SK-N-SH (cell line): ENCODE results near the gene CFAP210.

ENCODE experiments used
- CTCF ChIP-seq: fragments of 200-600 bp; sonication (generic); IDR thresholded peaks from 2 replicates; pipeline ENCODE4 v1.6.1; 2017; ENCODE audit warnings: antibody characterized with exemption, mild to moderate bottlenecking, moderate library complexity
- FOSL2 ChIP-seq: IDR thresholded peaks from 2 replicates; pipeline ENCODE4 v1.4.0; 2012; ENCODE audit warnings: low read depth, mild to moderate bottlenecking, moderate library complexity, borderline replicate concordance
- MAX ChIP-seq: IDR thresholded peaks from 2 replicates; pipeline ENCODE4 v1.4.0; 2012; ENCODE audit warnings: low read depth
- NFIC ChIP-seq: IDR thresholded peaks from 2 replicates; pipeline ENCODE4 v1.4.0; 2012; ENCODE audit warnings: borderline replicate concordance
- NRF1 ChIP-seq: IDR thresholded peaks from 2 replicates; pipeline ENCODE4 v1.6.1; 2012; ENCODE audit warnings: low read depth, mild to moderate bottlenecking, low read length
- POLR2AphosphoS5 ChIP-seq: IDR thresholded peaks from 2 replicates; pipeline ENCODE4 v1.6.1; 2012; ENCODE audit warnings: low read depth, low read length
- RFX5 ChIP-seq: IDR thresholded peaks from 2 replicates; pipeline ENCODE4 v1.6.1; 2012; ENCODE audit warnings: mild to moderate bottlenecking, improper control_type of control experiment, low read length
- RXRA ChIP-seq: IDR thresholded peaks from 2 replicates; pipeline ENCODE4 v1.4.0; 2012; ENCODE audit warnings: low read depth, mild to moderate bottlenecking, borderline replicate concordance
- ZBTB33 ChIP-seq: IDR thresholded peaks from 2 replicates; pipeline ENCODE4 v1.4.0; 2012; ENCODE audit warnings: low read depth, borderline replicate concordance

GRCh38 chr2:169732075-169732474 is 37.9 kb upstream of the CFAP210 start:
- TF ChIP-seq NFIC: no peak
- no peak for TF ChIP-seq CTCF
- no peak for TF ChIP-seq NRF1
- no peak for TF ChIP-seq POLR2AphosphoS5
- no peak for TF ChIP-seq ZBTB33
- no peak for TF ChIP-seq MAX
- no peak for TF ChIP-seq RXRA
- no peak for TF ChIP-seq FOSL2
- TF ChIP-seq RFX5: no peak
